Transverse colon (tissue), 4 donors: ENCODE results near the gene IL1R1. TPM values are rescaled to one million over a fixed set of nuclear protein-coding genes. Genes with fewer than 3 reads are reported as not detected.

Experiments
- DNase-seq: peaks from one replicate; pipeline ENCODE4 v3.0.0-alpha.2; 2019
- H3K27ac ChIP-seq, 4 donors: fragments of 200-600 bp; sonication (generic); 2 replicates each; pipeline ENCODE4 v1.5.1; 2016 to 2018; ENCODE audit warnings: inconsistent platforms in 4 of 4
- H3K27me3 ChIP-seq: fragments of 200-600 bp; sonication (generic); 2 replicates; pipeline ENCODE4 v1.5.1; 2017; ENCODE audit warnings: inconsistent platforms
- H3K36me3 ChIP-seq, 4 donors: fragments of 200-600 bp; sonication (generic); 2 replicates each; pipeline ENCODE4 v1.5.1; 2017 to 2019; ENCODE audit warnings: inconsistent platforms in 4 of 4
- H3K4me1 ChIP-seq, 4 donors: fragments of 200-600 bp; sonication (generic); 2 replicates each; pipeline ENCODE4 v1.5.1; 2017 to 2020; ENCODE audit warnings: inconsistent platforms in 4 of 4
- H3K4me3 ChIP-seq, 4 donors: fragments of 200-600 bp; sonication (generic); 1 replicate in 1 of 4; 2 replicates in 3 of 4; pipeline versions ENCODE4 v1.5.1 to v1.6.1; 2017 to 2019; ENCODE audit warnings: inconsistent platforms in 4 of 4
- H3K9me3 ChIP-seq, 2 donors: fragments of 200-600 bp; sonication (generic); 2 replicates each; pipeline ENCODE4 v1.5.1; 2017 to 2019; ENCODE audit warnings: inconsistent platforms in 2 of 2
- CTCF ChIP-seq, 5 experiments: fragments of 200-600 bp in 3 of 5; fragments of 450-650 bp in 2 of 5; sonication (generic) in 3 of 5; IDR thresholded peaks; 1 replicate in 2 of 5; 2 replicates in 3 of 5; pipeline ENCODE4 v1.5.1; 2016 to 2017; ENCODE audit warnings: antibody characterized with exemption in 5 of 5, inconsistent platforms in 3 of 5, mild to moderate bottlenecking in 2 of 5, moderate library complexity in 1 of 5
- EP300 ChIP-seq: sonication (generic); formaldehyde crosslinking; IDR thresholded peaks from one replicate; pipeline ENCODE4 v1.6.1; 2017; ENCODE audit warnings: antibody characterized with exemption, low read depth
- POLR2A ChIP-seq: fragments of 450-650 bp; IDR thresholded peaks from one replicate; pipeline ENCODE4 v1.6.1; 2016; ENCODE audit warnings: antibody characterized with exemption, mild to moderate bottlenecking, moderate library complexity
- POLR2AphosphoS5 ChIP-seq, 3 donors: sonication (generic); formaldehyde crosslinking; IDR thresholded peaks; one replicate each; pipeline ENCODE4 v1.6.1; 2016; ENCODE audit warnings: antibody characterized with exemption in 3 of 3
- WGBS, 2 donors: methylation state at CpG; one replicate each; pipeline ENCODE4 v1.1.5; 2018; ENCODE audit warnings: low coverage in 1 of 2; 5-methylcytosine and 5-hydroxymethylcytosine counted together
- in situ Hi-C, 4 donors: fragments of 200-750 bp; cut with MboI; loops; one replicate each; pipeline versions ENCODE4 v1.15.0 to v1.15.1; 2017; ENCODE audit warnings: low sequenced_read_pairs in 3 of 4, low pct_ligation_motif_present in 1 of 4, low pct_unique_long_range_greater_than_20kb in 1 of 4
- intact Hi-C: fragments of 100-400 bp; cut with DNase I; formaldehyde crosslinking; loops from one replicate; pipeline ENCODE4 v1.15.1; 2023; ENCODE audit warnings: low total_unique reads
- total RNA-seq, 4 donors: library from RNA; depleted of rRNA; stranded (reverse); fragments of >200 nt; gene quantifications; one replicate each; pipeline ENCODE4 v1.1.0, GENCODE V29; 2016

Gene IL1R1
- total RNA-seq, 4 donors from 2014 or later = 20.2 to 58.0 (median 36.2) TPM

GRCh38 chr2:102176172-102176571 lies 33.6 kb downstream of the IL1R1 start:
- Histone ChIP-seq H3K4me3 (no peak overlapping the region), H3K27me3 (no peaks in the 10 kb centered on the region), H3K36me3 (peaks cover 0 to 19% (median 2%) of the 10 kb centered on the region in 4 donors), H3K4me1 (no peaks in the 10 kb centered on the region), H3K27ac (no peak overlapping the region), H3K9me3 (no peaks in the 10 kb centered on the region)
- intact Hi-C loops (no loop called here), in situ Hi-C loops (no loop called here)
- TF ChIP-seq EP300 (no peak), POLR2AphosphoS5 (IDR thresholded peaks at IDR 0.05) (no peak), CTCF (IDR thresholded peaks at IDR 0.05) (no peak), POLR2A (no peak)
- 83 to 86% methylated on average over 3 of the region's 3 CpGs for WGBS, 2 donors
- no peak for DNase-seq

GRCh38 chr2:102177814-102178478 lies 35.4 kb downstream of the IL1R1 start:
- TF ChIP-seq EP300 (no peak), POLR2A (no peak), POLR2AphosphoS5 (IDR thresholded peaks at IDR 0.05) (no peak), CTCF (IDR thresholded peaks at IDR 0.05) (no peak)
- H3K27me3 ChIP-seq = no peaks in the 10 kb centered on the region
- H3K4me1 ChIP-seq = no peaks in the 10 kb centered on the region
- DNase-seq = no peak
- H3K4me3 ChIP-seq = no peak overlapping the region
- no peaks in the 10 kb centered on the region for H3K9me3 ChIP-seq
- WGBS, 2 donors = 78 to 86% methylated on average over 3 to 7 of the region's 7 CpGs
- in situ Hi-C loops (no loop called here), intact Hi-C loops (no loop called here)
- no peak overlapping the region for H3K27ac ChIP-seq
- H3K36me3 ChIP-seq = peaks cover 0 to 12% (median 2%) of the 10 kb centered on the region in 4 donors

DNA sequence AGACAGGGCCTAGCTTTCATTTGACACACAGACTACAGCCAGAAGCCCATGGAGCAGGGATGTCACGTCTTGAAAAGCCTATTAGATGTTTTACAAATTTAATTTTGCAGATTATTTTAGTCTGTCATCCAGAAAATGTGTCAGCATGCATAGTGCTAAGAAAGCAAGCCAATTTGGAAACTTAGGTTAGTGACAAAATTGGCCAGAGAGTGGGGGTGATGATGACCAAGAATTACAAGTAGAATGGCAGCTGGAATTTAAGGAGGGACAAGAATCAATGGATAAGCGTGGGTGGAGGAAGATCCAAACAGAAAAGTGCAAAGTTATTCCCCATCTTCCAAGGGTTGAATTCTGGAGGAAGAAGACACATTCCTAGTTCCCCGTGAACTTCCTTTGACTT lies 36.5 kb downstream of the IL1R1 start:
- no peaks in the 10 kb centered on the region for H3K9me3 ChIP-seq
- no peaks in the 10 kb centered on the region for H3K27me3 ChIP-seq
- TF ChIP-seq CTCF (IDR thresholded peaks at IDR 0.05) (no peak), POLR2A (no peak), EP300 (no peak), POLR2AphosphoS5 (IDR thresholded peaks at IDR 0.05) (no peak)
- H3K36me3 ChIP-seq = peaks cover 0 to 9% (median 2%) of the 10 kb centered on the region in 4 donors
- WGBS, 2 donors = 57 to 74% methylated on average over 3 of the region's 3 CpGs
- in situ Hi-C loops (no loop called here), intact Hi-C loops (no loop called here)
- H3K4me3 ChIP-seq = no peak overlapping the region
- no peak for DNase-seq
- H3K27ac ChIP-seq = no peak overlapping the region
- H3K4me1 ChIP-seq = no peaks in the 10 kb centered on the region

- Histone ChIP-seq H3K36me3 (peaks cover 0 to 9% (median 2%) of the 10 kb centered on the region in 4 donors), H3K27ac (no peak overlapping the region), H3K27me3 (no peaks in the 10 kb centered on the region), H3K4me3 (no peak overlapping the region), H3K9me3 (no peaks in the 10 kb centered on the region), H3K4me1 (no peaks in the 10 kb centered on the region)
- WGBS, 2 donors = 83 to 90% methylated on average over 2 of the region's 2 CpGs
- intact Hi-C loops = loop anchor here (10.0 kb wide), 1 partner anchor 65 kb away; no protein-coding TSS in a partner anchor
- no peak for DNase-seq
- in situ Hi-C loops = no loop called here
- TF ChIP-seq POLR2AphosphoS5 (IDR thresholded peaks at IDR 0.05) (no peak), CTCF (IDR thresholded peaks at IDR 0.05) (no peak), POLR2A (no peak), EP300 (no peak)
These were observed 37.5 kb downstream of the IL1R1 start for GRCh38 chr2:102179788-102180686.
